Prostate gland (tissue), 2 donors: Measurements from ENCODE around the gene PFN1. TPM values are rescaled to one million over a fixed set of nuclear protein-coding genes. Genes with fewer than 3 reads are reported as not detected.

Experiments
- DNase-seq: peaks from one replicate; pipeline ENCODE4 v3.0.0-alpha.2; 2019; ENCODE audit warnings: low spot score
- H3K27ac ChIP-seq, 2 donors: fragments of 200-600 bp; sonication (generic); 2 replicates each; pipeline ENCODE4 v1.5.1; 2017 to 2019
- H3K27me3 ChIP-seq: fragments of 200-600 bp; sonication (generic); replicated peaks from 2 replicates; pipeline ENCODE4 v1.5.1; 2019; ENCODE audit not compliant: insufficient read depth
- H3K36me3 ChIP-seq, 2 donors: fragments of 200-600 bp; sonication (generic); 1 replicate in 1 of 2; 2 replicates in 1 of 2; pipeline versions ENCODE4 v1.5.1 to v1.8.1; 2017 to 2019
- H3K4me1 ChIP-seq: fragments of 200-600 bp; sonication (generic); replicated peaks from 2 replicates; pipeline ENCODE4 v1.5.1; 2019
- H3K4me3 ChIP-seq, 2 donors: fragments of 200-600 bp; sonication (generic); 2 replicates each; pipeline ENCODE4 v1.5.1; 2017 to 2019
- H3K9me3 ChIP-seq: fragments of 200-600 bp; sonication (generic); 2 replicates; pipeline ENCODE4 v1.5.1; 2017
- POLR2A ChIP-seq: fragments of 450-650 bp; IDR thresholded peaks from one replicate; pipeline ENCODE4 v1.6.1; 2016; ENCODE audit warnings: antibody characterized with exemption, mild to moderate bottlenecking
- POLR2AphosphoS5 ChIP-seq: sonication (generic); formaldehyde crosslinking; IDR thresholded peaks from one replicate; pipeline ENCODE4 v1.6.1; 2017; ENCODE audit warnings: antibody characterized with exemption
- WGBS: methylation state at CpG from one replicate; pipeline ENCODE4 v1.1.5; 2018; 5-methylcytosine and 5-hydroxymethylcytosine counted together
- intact Hi-C: fragments of 100-400 bp; cut with DNase I; formaldehyde crosslinking; loops from one replicate; pipeline ENCODE4 v1.14.2; 2022
- total RNA-seq, 2 donors: library from RNA; depleted of rRNA; stranded (reverse); fragments of >200 nt; gene quantifications; one replicate each; pipeline ENCODE4 v1.1.0, GENCODE V29; 2016
- TF ChIP-seq, protein P1 (sequence below), 4 experiments: fragments of 200-600 bp in 2 of 4; fragments of 450-650 bp in 2 of 4; sonication (generic) in 2 of 4; IDR thresholded peaks; 1 replicate in 3 of 4; 2 replicates in 1 of 4; pipeline ENCODE4 v1.5.1; 2016 to 2019; ENCODE audit warnings: antibody characterized with exemption in 4 of 4, mild to moderate bottlenecking in 2 of 4, moderate library complexity in 2 of 4

The PFN1 gene
- total RNA-seq, 2 donors from 2014 or later: 646 to 1,039 TPM

DNA sequence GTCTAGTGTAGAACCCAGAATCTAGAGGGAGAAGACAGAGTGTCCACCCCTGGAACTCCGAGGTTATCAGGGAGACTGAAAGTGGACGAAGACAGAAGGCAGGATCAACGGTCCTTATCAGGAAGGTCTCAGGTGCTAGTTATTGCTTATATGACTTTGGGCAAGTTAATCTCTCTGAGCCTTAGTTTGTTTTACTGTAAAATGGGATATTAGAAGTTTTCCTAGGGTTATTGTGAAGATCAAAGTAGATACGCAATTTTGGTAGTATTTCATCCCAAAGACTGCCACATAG, 7.1 kb downstream of the PFN1 start:
- peaks cover 0 to 10% of the 10 kb centered on the region in 2 donors for H3K36me3 ChIP-seq
- intact Hi-C loops: no loop called here
- H3K27me3 ChIP-seq: no peaks in the 10 kb centered on the region
- no peak for DNase-seq
- peak overlapping the region; percentile 75 to 82 for H3K4me3 ChIP-seq
- no peaks in the 10 kb centered on the region for H3K9me3 ChIP-seq
- WGBS: 53% methylated on average over 4 of the region's 4 CpGs
- peak overlapping the region; percentile 85 to 95 for H3K27ac ChIP-seq
- peaks cover 22% of the 10 kb centered on the region for H3K4me1 ChIP-seq
- TF ChIP-seq POLR2A (no peak), POLR2AphosphoS5 (no peak)
- TF ChIP-seq, protein P1, sequence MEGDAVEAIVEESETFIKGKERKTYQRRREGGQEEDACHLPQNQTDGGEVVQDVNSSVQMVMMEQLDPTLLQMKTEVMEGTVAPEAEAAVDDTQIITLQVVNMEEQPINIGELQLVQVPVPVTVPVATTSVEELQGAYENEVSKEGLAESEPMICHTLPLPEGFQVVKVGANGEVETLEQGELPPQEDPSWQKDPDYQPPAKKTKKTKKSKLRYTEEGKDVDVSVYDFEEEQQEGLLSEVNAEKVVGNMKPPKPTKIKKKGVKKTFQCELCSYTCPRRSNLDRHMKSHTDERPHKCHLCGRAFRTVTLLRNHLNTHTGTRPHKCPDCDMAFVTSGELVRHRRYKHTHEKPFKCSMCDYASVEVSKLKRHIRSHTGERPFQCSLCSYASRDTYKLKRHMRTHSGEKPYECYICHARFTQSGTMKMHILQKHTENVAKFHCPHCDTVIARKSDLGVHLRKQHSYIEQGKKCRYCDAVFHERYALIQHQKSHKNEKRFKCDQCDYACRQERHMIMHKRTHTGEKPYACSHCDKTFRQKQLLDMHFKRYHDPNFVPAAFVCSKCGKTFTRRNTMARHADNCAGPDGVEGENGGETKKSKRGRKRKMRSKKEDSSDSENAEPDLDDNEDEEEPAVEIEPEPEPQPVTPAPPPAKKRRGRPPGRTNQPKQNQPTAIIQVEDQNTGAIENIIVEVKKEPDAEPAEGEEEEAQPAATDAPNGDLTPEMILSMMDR (IDR thresholded peaks at IDR 0.05): no peak

DNA sequence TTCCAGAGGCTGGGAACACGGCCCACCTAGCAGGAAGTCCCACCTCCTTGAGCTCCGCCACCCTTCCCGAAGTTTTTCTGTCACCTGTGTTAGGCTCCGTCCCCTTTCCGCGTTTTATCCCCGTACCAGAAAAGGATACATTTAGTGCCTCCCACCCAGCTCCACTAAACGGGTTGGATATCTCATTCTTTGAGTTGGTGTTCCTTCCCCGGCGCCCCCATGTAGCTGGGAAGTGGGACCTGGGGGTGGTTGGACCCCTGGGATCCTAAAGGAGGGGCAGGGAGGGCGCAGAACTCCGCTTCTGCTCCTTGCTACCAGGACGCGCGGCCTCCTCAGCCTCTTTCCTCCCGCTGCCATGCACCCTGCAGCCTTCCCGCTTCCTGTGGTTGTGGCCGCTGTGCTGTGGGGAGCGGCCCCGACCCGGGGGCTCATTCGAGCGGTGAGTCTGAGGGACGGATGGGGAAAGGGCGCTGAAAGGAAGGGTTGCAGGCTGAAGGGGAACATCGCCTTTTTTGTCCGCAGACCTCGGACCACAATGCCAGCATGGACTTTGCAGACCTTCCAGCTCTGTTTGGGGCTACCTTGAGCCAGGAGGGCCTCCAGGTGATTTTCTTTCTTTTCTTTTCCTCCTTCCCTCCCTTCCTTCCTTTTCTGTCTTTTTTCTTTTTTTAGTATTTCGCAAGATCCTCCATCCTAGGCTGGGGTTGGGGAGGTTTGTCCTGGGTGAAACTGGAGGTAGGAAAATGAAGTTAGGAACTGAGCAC, 7.6 kb downstream of the PFN1 start:
- under 1% methylated on average over 29 of the region's 29 CpGs for WGBS
- intact Hi-C loops: no loop called here
- Histone ChIP-seq H3K9me3 (no peaks in the 10 kb centered on the region), H3K4me3 (peak overlapping the region; percentile 75 to 82), H3K36me3 (peaks cover 0 to 10% of the 10 kb centered on the region in 2 donors), H3K27me3 (no peaks in the 10 kb centered on the region), H3K4me1 (peaks cover 17% of the 10 kb centered on the region), H3K27ac (peak overlapping the region; percentile 85 to 95)
- DNase-seq: peak; percentile 84
- TF ChIP-seq POLR2A (no peak), POLR2AphosphoS5 (no peak)
- TF ChIP-seq, protein P1 (IDR thresholded peaks at IDR 0.05): no peak

DNA sequence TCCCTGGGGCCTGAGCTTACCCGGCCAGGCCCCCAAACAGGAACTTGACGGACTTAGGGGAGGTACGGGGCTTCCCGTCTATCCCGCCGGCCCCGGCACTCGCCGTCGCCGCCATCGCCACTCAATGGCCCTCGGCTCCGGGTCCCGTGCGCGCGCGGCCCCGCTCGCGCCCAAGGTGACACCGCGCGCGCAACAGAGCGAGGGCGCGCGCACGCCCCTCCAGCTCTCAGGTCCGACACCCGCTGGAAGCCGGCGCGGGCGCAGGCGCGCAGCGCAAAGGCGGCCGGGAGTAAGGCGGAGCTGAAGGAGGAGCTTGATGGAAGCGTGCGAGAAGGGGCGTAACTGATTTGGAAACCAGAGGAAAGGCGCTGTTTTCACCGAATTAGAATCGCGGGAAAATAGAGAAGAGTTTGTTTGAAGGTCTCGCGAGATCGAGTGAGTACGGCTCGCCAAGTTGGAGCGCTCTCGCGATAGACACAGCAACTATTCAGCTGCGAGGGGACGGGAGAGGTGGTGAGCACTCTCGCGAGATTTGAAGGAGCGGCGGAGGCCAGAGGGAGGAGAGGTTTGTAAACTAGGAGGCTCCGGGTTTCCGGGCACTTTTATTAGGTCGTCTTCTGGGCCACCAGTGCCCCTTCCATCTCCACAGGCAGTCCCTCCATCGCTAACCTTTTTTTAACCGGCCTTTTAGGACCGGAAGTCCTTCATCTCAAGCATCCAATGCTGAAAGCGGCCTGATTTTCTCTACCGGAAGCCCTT, 8.4 kb downstream of the PFN1 start, which contains the start of the genes RNF167 and SLC25A11:
TSS of gene RNF167 (plus strand) at position 473 of the 759 bp plus-strand sequence. CDS start 642 bp downstream, outside the sequence.
TSS of gene SLC25A11 (minus strand) at position 251 of the 759 bp plus-strand sequence. CDS start at position 115, 136 bp downstream.
- no peaks in the 10 kb centered on the region for H3K27me3 ChIP-seq
- peak within 1 kb of the TSS; percentile 75 to 82 for H3K4me3 ChIP-seq
- peak within 1 kb of the TSS; percentile 85 to 95 for H3K27ac ChIP-seq
- DNase-seq: peak; percentile 97
- intact Hi-C loops: no loop called here
- H3K36me3 ChIP-seq: peaks cover 0 to 10% of the 10 kb centered on the region in 2 donors
- peaks cover 12% of the 10 kb centered on the region for H3K4me1 ChIP-seq
- H3K9me3 ChIP-seq: no peaks in the 10 kb centered on the region
- WGBS: under 1% methylated on average over 68 of the region's 72 CpGs
- TF ChIP-seq POLR2AphosphoS5: peak; percentile 91
- TF ChIP-seq, protein P1 (IDR thresholded peaks at IDR 0.05): peak in 2 of 4 experiments; percentile 25 to 34
- TF ChIP-seq POLR2A: peak; percentile 67

DNA sequence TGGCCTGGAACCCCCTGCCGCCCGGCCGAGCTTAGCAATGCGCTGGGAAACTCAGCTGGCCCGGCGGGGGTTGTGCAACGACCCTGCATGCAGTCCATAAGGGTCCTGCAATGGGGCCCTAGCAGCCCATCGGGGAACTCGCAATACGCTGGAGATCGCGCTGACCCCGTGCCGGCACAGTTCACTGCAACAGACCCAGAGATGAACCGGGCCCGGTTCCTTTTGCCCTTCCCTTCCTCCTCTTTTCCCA, 8.9 kb downstream of the PFN1 start:
- no peaks in the 10 kb centered on the region for H3K9me3 ChIP-seq
- intact Hi-C loops: no loop called here

DNA sequence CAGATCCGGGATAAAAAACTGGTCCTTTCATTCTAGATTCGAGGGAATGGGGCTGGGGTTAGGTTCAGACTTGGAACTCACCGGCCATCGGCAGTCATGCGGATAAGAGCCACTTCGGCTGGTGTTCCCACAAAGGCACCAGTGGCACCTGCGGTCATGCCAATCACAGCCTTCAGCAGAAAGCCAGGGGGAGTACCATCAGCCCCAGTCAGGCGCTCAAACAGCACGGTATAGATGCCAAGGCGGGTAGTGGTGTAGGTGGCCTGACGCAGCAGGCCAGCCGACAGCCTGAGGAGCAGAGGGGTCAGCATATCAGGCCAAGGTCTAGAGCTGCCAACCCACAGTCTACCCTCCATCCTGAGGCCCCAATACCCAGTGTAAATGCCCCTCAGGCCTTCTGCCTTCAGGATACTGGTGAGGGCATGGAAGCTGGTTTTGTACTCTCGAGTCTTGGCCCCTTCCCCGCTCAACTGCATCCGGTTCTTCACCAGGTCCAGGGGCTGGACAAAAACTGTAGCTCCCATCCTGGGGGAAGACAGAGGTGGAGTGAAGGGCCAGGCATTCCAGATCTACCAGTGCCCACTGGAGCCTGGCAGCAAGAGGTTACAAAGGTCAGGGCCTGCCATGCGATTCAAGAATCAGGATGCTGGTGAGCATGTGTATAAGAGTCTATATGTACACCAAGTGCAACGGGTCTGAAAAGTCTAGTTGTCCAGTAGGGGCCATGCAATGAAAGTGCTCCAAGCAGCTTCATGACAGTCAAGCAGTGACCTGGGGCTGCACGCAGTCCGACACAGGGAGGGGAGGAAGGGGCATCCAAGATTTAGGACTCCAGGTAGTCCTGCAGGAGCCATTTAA, 9.4 kb downstream of the PFN1 start:
- no peak for DNase-seq
- TF ChIP-seq POLR2AphosphoS5: no peak
- no peak for TF ChIP-seq POLR2A
- TF ChIP-seq, protein P1 (IDR thresholded peaks at IDR 0.05): no peak
- peaks cover 0 to 10% of the 10 kb centered on the region in 2 donors for H3K36me3 ChIP-seq
- no peaks in the 10 kb centered on the region for H3K9me3 ChIP-seq
- WGBS: 43% methylated on average over 19 of the region's 19 CpGs
- intact Hi-C loops: no loop called here
- H3K27me3 ChIP-seq: no peaks in the 10 kb centered on the region
- peak overlapping the region; percentile 85 to 95 for H3K27ac ChIP-seq
- peak overlapping the region; percentile 75 to 82 for H3K4me3 ChIP-seq
- H3K4me1 ChIP-seq: peaks cover 16% of the 10 kb centered on the region

More for the DNA sequence above, 8.9 kb downstream of the PFN1 start:
- Histone ChIP-seq H3K36me3 (peaks cover 0 to 10% of the 10 kb centered on the region in 2 donors), H3K27me3 (no peaks in the 10 kb centered on the region), H3K4me1 (peaks cover 12% of the 10 kb centered on the region), H3K4me3 (peak overlapping the region; percentile 75 to 82), H3K27ac (peak overlapping the region; percentile 85 to 95)
- 0% methylated on average over 16 of the region's 16 CpGs for WGBS
- no peak for TF ChIP-seq POLR2AphosphoS5
- no peak for DNase-seq
